Brain microvascular endothelial cell (primary cell): ENCODE data around the gene PADI1.

Source experiments
- DNase-seq: peaks from one replicate; pipeline ENCODE4 v3.0.0-alpha.2; 2020
- H3K27ac ChIP-seq: fragments of 250-450 bp; sonication (Bioruptor Pico); 2 replicates; pipeline ENCODE4 v1.5.1; 2020; ENCODE audit warnings: mild to moderate bottlenecking, moderate library complexity
- H3K27me3 ChIP-seq: fragments of 250-450 bp; sonication (Bioruptor Pico); replicated peaks from 2 replicates; pipeline ENCODE4 v1.5.1; 2020; ENCODE audit warnings: mild to moderate bottlenecking
- H3K36me3 ChIP-seq: fragments of 250-450 bp; sonication (Bioruptor Pico); replicated peaks from 2 replicates; pipeline ENCODE4 v1.5.1; 2020; ENCODE audit warnings: mild to moderate bottlenecking
- H3K4me3 ChIP-seq: 2 replicates; pipeline ENCODE4 v1.5.1; 2011; ENCODE audit warnings: low read depth, mild to moderate bottlenecking, control low read depth, low read length, moderate library complexity
- in situ Hi-C: cut with HindIII; loops from 2 replicates; pipeline ENCODE4 v1.10.0; 2017; ENCODE audit warnings: low sequenced_read_pairs, low pct_ligation_motif_present
- TF ChIP-seq, protein P1 (sequence below): IDR thresholded peaks from 2 replicates; pipeline ENCODE4 v1.5.1; 2011; ENCODE audit warnings: low read depth, mild to moderate bottlenecking, moderate library complexity, low read length, control low read depth, inconsistent platforms; ENCODE audit errors: missing control alignments

The PADI1 gene

GRCh38 chr1:17218939-17219338 lies 14.0 kb downstream of the PADI1 start:
- Histone ChIP-seq H3K27me3 (no peaks in the 10 kb centered on the region), H3K4me3 (no peak overlapping the region), H3K27ac (no peak overlapping the region), H3K36me3 (no peaks in the 10 kb centered on the region)
- TF ChIP-seq, protein P1, sequence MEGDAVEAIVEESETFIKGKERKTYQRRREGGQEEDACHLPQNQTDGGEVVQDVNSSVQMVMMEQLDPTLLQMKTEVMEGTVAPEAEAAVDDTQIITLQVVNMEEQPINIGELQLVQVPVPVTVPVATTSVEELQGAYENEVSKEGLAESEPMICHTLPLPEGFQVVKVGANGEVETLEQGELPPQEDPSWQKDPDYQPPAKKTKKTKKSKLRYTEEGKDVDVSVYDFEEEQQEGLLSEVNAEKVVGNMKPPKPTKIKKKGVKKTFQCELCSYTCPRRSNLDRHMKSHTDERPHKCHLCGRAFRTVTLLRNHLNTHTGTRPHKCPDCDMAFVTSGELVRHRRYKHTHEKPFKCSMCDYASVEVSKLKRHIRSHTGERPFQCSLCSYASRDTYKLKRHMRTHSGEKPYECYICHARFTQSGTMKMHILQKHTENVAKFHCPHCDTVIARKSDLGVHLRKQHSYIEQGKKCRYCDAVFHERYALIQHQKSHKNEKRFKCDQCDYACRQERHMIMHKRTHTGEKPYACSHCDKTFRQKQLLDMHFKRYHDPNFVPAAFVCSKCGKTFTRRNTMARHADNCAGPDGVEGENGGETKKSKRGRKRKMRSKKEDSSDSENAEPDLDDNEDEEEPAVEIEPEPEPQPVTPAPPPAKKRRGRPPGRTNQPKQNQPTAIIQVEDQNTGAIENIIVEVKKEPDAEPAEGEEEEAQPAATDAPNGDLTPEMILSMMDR, result no peak
- in situ Hi-C loops, result no loop called here
- no peak for DNase-seq

GRCh38 chr1:17220287-17220686 lies 15.4 kb downstream of the PADI1 start:
- TF ChIP-seq, protein P1, result no peak
- H3K27ac ChIP-seq, result no peak overlapping the region
- no peak overlapping the region for H3K4me3 ChIP-seq
- no peaks in the 10 kb centered on the region for H3K27me3 ChIP-seq
- in situ Hi-C loops, result no loop called here
- DNase-seq, result no peak
- no peaks in the 10 kb centered on the region for H3K36me3 ChIP-seq

DNA sequence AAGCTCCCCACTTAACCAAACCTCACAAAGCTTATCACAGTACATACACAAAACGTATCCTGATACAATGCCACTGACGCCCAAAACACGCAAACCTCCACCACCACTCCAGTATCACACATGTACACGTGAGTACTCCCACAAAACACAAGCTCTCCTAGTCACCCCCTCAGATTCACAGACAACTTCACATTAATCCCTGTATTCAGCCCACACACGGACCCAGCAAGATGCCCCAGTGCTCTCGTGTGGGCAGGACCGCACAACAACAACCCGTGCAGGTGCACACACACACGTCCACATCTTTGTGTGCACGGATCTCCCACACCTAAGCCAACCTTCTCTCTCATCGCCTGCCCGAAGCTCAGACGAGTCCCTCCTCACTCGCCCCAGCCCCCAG lies 17.6 kb downstream of the PADI1 start:
- in situ Hi-C loops, result no loop called here
- DNase-seq, result no peak
- TF ChIP-seq, protein P1, result no peak
- Histone ChIP-seq H3K4me3 (no peak overlapping the region), H3K27me3 (no peaks in the 10 kb centered on the region), H3K36me3 (no peaks in the 10 kb centered on the region), H3K27ac (no peak overlapping the region)

DNA sequence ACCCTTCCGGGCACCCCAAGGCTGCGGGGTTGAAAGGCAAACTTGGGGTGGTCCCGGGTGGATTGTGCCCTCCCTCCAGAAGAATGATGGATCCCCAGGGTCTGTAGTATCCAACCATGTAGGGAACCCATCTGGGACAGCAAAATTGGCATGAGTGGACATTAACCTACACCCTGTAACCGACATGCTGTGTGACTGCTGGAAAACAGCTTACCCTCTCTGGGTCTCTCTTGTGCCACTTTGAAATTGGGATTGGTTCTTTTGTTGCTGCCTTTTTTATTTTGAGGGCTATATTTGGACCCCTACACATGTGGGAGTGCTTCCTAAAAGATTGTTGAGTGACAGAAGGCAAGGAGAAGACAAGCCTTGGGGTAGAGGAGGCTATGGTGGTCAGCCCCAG lies 19.5 kb downstream of the PADI1 start:
- in situ Hi-C loops, result no loop called here
- no peaks in the 10 kb centered on the region for H3K36me3 ChIP-seq
- TF ChIP-seq, protein P1, result no peak
- no peak overlapping the region for H3K27ac ChIP-seq
- no peak for DNase-seq
- no peaks in the 10 kb centered on the region for H3K27me3 ChIP-seq
- no peak overlapping the region for H3K4me3 ChIP-seq

DNA sequence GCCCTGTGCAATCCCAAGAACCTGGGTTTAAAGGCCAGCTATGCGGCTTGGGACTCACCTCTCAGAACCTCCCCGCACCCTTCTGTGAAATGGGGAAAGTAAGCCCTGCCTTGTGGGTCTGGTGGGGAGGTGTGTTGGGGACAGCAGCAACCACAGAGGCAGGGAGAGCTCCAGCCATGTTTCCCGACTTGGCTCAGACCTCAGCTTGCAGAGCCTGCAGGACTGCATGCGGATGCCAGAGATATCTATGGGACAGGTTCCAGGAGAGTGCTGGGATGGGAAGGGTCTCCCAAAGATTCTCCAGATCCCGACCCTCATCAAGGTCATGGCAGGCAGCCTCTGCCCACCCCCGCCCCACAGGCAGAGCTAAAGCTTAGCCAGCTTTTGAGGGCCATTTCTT lies 20.2 kb downstream of the PADI1 start:
- DNase-seq, result no peak
- TF ChIP-seq, protein P1, result no peak
- in situ Hi-C loops, result no loop called here
- H3K27me3 ChIP-seq, result no peaks in the 10 kb centered on the region
- H3K4me3 ChIP-seq, result no peak overlapping the region
- H3K27ac ChIP-seq, result no peak overlapping the region
- H3K36me3 ChIP-seq, result no peaks in the 10 kb centered on the region

- H3K27ac ChIP-seq, result no peak overlapping the region
- in situ Hi-C loops, result no loop called here
- TF ChIP-seq, protein P1, result no peak
These were observed 22.5 kb downstream of the PADI1 start for GRCh38 chr1:17227358-17227915.

More at GRCh38 chr1:17227358-17227915, 22.5 kb downstream of the PADI1 start:
- Histone ChIP-seq H3K27me3 (no peaks in the 10 kb centered on the region), H3K36me3 (no peaks in the 10 kb centered on the region), H3K4me3 (no peak overlapping the region)
- DNase-seq, result no peak
